ENCODE data around the gene USP7.

Gene USP7

GRCh38 chr16:8852534-8852933 is 111.2 kb downstream of the USP7 start:
- TF ChIP-seq EZH2 (optimal IDR thresholded peaks at IDR 0.05; ENCODE audit: low read depth, low read length) (no peak), EZH2phosphoT487 (IDR thresholded peaks at IDR 0.05; ENCODE audit: low read length) (no peak)
- TF ChIP-seq, protein P1, sequence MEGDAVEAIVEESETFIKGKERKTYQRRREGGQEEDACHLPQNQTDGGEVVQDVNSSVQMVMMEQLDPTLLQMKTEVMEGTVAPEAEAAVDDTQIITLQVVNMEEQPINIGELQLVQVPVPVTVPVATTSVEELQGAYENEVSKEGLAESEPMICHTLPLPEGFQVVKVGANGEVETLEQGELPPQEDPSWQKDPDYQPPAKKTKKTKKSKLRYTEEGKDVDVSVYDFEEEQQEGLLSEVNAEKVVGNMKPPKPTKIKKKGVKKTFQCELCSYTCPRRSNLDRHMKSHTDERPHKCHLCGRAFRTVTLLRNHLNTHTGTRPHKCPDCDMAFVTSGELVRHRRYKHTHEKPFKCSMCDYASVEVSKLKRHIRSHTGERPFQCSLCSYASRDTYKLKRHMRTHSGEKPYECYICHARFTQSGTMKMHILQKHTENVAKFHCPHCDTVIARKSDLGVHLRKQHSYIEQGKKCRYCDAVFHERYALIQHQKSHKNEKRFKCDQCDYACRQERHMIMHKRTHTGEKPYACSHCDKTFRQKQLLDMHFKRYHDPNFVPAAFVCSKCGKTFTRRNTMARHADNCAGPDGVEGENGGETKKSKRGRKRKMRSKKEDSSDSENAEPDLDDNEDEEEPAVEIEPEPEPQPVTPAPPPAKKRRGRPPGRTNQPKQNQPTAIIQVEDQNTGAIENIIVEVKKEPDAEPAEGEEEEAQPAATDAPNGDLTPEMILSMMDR (IDR thresholded peaks at IDR 0.05; ENCODE audit: low read length), result no peak
- H3K9ac ChIP-seq (ENCODE audit: low read length), result no peak overlapping the region
- no peaks in the 10 kb centered on the region for H3K4me1 ChIP-seq (ENCODE audit: low read length)
- DNase-seq, result no peak
- H4K20me1 ChIP-seq (ENCODE audit: insufficient read depth, low read length), result no peaks in the 10 kb centered on the region
- no peaks in the 10 kb centered on the region for H3K9me3 ChIP-seq (replicated peaks; ENCODE audit: insufficient read depth, low read length)
- H3K9me2 ChIP-seq (replicated peaks; ENCODE audit: insufficient read depth, low read length), result no peaks in the 10 kb centered on the region
- peaks cover 18% of the 10 kb centered on the region for H3K79me2 ChIP-seq (ENCODE audit: low read length)
- peaks cover 9% of the 10 kb centered on the region for H3F3A ChIP-seq (ENCODE audit: insufficient read depth, low read length)
- H3K4me3 ChIP-seq (ENCODE audit: low read length), result no peak overlapping the region
- no peaks in the 10 kb centered on the region for H3K27me3 ChIP-seq (replicated peaks; ENCODE audit: insufficient read depth, low read length)
- no peaks in the 10 kb centered on the region; the same call in 1 of the 2 replicates for H3K36me3 ChIP-seq (replicated peaks; ENCODE audit: insufficient read depth, low read length)
- no peak overlapping the region for H2AFZ ChIP-seq (ENCODE audit: low read length)
- no peak overlapping the region for H3K27ac ChIP-seq (ENCODE audit: low read length)
- H3K4me2 ChIP-seq (ENCODE audit: low read depth, low read length), result no peak overlapping the region

GRCh38 chr16:8851761-8852403 is 111.8 kb downstream of the USP7 start:
- no peaks in the 10 kb centered on the region for H3K27me3 ChIP-seq (replicated peaks; ENCODE audit: insufficient read depth, low read length)
- DNase-seq, result no peak
- H3K27ac ChIP-seq (ENCODE audit: low read length), result no peak overlapping the region
- no peak overlapping the region for H3K4me2 ChIP-seq (ENCODE audit: low read depth, low read length)
- H3K9ac ChIP-seq (ENCODE audit: low read length), result no peak overlapping the region
- TF ChIP-seq EZH2phosphoT487 (IDR thresholded peaks at IDR 0.05; ENCODE audit: low read length) (no peak), EZH2 (optimal IDR thresholded peaks at IDR 0.05; ENCODE audit: low read depth, low read length) (no peak)
- TF ChIP-seq, protein P1 (IDR thresholded peaks at IDR 0.05; ENCODE audit: low read length), result no peak
- peaks cover 21% of the 10 kb centered on the region for H3K79me2 ChIP-seq (ENCODE audit: low read length)
- H3K4me3 ChIP-seq (ENCODE audit: low read length), result no peak overlapping the region
- H3K36me3 ChIP-seq (replicated peaks; ENCODE audit: insufficient read depth, low read length), result no peaks in the 10 kb centered on the region; the same call in 1 of the 2 replicates
- H4K20me1 ChIP-seq (ENCODE audit: insufficient read depth, low read length), result no peaks in the 10 kb centered on the region
- H2AFZ ChIP-seq (ENCODE audit: low read length), result no peak overlapping the region
- peaks cover 9% of the 10 kb centered on the region for H3F3A ChIP-seq (ENCODE audit: insufficient read depth, low read length)
- H3K9me2 ChIP-seq (replicated peaks; ENCODE audit: insufficient read depth, low read length), result no peaks in the 10 kb centered on the region
- H3K9me3 ChIP-seq (replicated peaks; ENCODE audit: insufficient read depth, low read length), result no peaks in the 10 kb centered on the region
- no peaks in the 10 kb centered on the region for H3K4me1 ChIP-seq (ENCODE audit: low read length)

DNA sequence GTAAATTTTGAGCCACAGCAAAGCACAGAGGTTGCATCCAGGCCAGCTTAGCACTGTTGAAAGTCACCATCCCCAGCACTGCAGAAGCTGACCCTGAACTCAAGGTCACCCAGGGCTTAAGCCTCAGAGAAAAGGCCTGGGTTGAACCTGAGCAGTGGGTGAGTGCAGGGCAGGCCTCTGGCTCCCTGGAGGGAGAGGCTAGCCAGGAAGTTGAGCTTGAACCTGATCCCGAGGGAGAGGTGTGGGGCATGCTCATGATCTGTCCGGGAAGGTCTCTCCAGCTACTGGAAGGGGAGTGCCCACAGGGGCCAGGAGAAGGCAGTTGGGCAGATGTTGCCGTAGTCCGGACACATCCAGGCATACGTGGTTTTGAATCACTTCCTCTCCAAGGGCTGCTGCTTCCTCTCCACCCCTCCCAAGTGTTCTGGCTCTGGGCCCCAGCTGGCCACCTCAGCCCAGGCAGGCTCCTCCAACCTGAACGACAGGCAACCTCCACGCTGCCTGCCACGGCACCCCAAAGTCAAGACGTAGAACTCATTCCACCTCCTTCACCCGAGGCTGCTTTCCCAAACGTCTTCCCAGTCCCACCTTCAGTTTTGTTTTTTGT is 113.3 kb downstream of the USP7 start:
- Histone ChIP-seq H4K20me1 (ENCODE audit: insufficient read depth, low read length) (peaks cover 8% of the 10 kb centered on the region; the same call in 1 of the 2 replicates), H3K4me1 (ENCODE audit: low read length) (no peaks in the 10 kb centered on the region), H2AFZ (ENCODE audit: low read length) (no peak overlapping the region), H3K9ac (ENCODE audit: low read length) (no peak overlapping the region), H3K36me3 (replicated peaks; ENCODE audit: insufficient read depth, low read length) (no peaks in the 10 kb centered on the region; the same call in none of the 2 replicates), H3K27ac (ENCODE audit: low read length) (no peak overlapping the region), H3K4me2 (ENCODE audit: low read depth, low read length) (no peak overlapping the region), H3K9me2 (replicated peaks; ENCODE audit: insufficient read depth, low read length) (no peaks in the 10 kb centered on the region), H3K4me3 (ENCODE audit: low read length) (no peak overlapping the region), H3K27me3 (replicated peaks; ENCODE audit: insufficient read depth, low read length) (no peaks in the 10 kb centered on the region), H3K9me3 (replicated peaks; ENCODE audit: insufficient read depth, low read length) (no peaks in the 10 kb centered on the region), H3K79me2 (ENCODE audit: low read length) (peaks cover 33% of the 10 kb centered on the region), H3F3A (ENCODE audit: insufficient read depth, low read length) (peaks cover 5% of the 10 kb centered on the region)
- TF ChIP-seq EZH2 (optimal IDR thresholded peaks at IDR 0.05; ENCODE audit: low read depth, low read length) (no peak), EZH2phosphoT487 (IDR thresholded peaks at IDR 0.05; ENCODE audit: low read length) (no peak)
- TF ChIP-seq, protein P1 (IDR thresholded peaks at IDR 0.05; ENCODE audit: low read length), result no peak
- DNase-seq, result no peak
